GM18498 (cell line): Measurements from ENCODE around the gene CAPN5.
"Not testable (repeated sequence)": the region's sequence is repeated elsewhere in the genome, so short reads cannot be mapped to it uniquely, and the experiment has no call there.

Source experiments
- ATAC-seq: cut with Tn5 transposase; IDR thresholded peaks from one replicate; pipeline ENCODE4 v1.9.1; 2021; ENCODE audit warnings: mild to moderate bottlenecking, moderate library complexity; ENCODE audit not compliant: unreplicated experiment

Gene CAPN5

GRCh38 chr11:77042111-77042726 is 24.6 kb upstream of the CAPN5 start:
- ATAC-seq, result no peak

GRCh38 chr11:77044356-77044755 is 22.4 kb upstream of the CAPN5 start:
- no peak for ATAC-seq

DNA sequence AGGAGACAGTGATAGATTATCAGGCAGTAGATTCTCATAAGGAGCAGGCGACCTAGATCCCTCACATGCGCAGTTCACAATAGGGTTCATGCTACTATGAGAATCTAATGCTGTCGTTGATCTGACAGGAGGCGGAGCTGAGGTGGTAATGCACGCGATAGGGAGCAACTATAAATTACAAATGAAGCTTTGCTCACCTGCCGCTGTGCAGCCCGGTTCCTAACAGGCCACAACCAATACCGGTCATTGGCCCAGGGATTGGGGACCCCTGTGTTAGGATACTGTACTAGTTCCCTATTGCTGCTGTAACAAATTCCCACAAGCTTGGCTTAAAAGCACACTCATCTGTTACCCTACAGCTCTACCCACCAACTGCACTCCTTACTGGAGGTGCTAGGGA is 21.9 kb upstream of the CAPN5 start:
- no peak for ATAC-seq

DNA sequence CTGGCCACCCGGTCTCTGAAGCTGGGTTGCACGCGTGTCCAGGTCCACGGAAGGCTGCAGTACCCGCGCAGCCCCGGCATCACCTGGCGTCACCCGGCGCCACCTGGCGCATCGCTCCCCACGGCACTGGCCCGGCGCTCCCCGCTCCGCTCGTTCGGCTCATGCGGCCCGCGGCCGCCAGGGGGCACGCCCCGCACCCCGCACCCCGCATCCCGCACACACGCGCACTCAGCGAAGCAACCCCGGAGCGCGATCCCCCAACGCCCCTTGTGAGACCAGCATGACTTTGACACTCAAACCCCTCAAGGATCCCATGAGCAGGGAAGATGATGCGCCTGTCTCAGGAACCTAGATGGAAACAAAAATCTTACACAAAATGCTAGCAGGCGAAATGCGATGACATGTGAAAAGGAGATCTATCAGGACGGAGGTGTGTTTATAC is 20.7 kb upstream of the CAPN5 start:
- ATAC-seq, result peak; percentile 54

DNA sequence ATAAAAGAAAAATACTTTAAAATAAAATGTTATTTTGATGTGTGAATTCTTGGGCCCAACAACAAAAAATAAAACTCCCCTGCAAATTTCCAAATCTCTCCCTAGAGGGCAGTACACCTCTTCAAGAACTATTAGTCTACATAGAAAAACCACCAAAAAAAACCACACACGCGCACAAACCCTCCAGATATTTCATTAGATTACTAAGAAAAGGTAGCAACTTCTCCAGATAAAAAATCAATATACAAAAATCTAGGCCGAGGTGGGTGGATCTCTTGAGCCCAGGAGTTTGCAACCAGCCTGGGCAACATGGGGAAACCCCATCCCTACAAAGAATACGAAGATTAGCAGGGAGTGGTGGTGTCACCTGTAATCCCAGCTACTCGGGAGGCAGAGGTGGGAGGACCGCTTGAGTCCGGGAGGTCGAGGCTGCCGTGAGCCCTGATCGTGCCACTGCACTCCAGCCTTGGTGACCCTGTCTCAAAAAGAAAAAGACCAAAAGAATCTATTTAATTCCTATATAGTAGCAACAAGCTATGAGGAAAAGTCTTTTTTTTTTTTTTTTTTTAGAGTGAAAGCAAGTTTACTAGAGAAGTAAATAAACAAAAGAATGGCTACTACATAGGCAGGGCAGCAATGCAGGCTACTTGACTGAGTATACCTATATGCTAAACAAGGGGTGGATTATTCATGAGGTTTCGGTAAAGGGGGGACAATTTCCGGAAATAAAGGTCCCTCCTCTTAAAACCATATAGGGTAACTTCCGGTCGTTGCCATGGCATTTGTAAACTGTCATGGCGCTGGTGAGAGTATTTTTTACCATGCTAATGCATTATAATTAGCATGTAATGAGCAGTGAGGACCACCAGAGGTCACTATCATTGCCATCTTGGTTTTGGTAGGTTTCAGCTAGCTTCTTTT is 19.5 kb upstream of the CAPN5 start:
- ATAC-seq, result peak; percentile 83

GRCh38 chr11:77047928-77048446 is 18.8 kb upstream of the CAPN5 start:
- ATAC-seq, result not testable (repeated sequence)

DNA sequence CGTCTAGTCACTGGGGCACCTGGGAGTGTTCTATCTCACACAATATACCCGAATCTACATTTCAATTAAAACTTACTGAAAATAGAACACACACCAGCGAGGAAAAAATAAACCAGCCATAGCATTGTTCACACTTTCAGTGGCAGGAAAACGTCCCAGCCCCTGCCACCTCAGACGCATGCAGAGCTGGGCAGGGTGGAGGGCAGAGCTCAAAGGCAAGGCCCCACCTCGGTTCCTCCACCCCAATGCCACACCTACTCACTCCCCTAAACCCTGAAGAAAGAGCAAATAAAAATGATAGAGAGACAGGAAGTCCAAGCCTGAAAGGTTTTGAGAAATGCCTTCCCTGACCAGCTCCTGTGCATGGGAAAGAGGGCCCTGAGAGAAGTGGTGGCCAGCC is 17.7 kb upstream of the CAPN5 start:
- ATAC-seq, result no peak

- no peak for ATAC-seq
These were observed 15.3 kb upstream of the CAPN5 start for GRCh38 chr11:77051511-77051910.

- ATAC-seq, result no peak
These were observed 14.3 kb upstream of the CAPN5 start for GRCh38 chr11:77052518-77052917.

- no peak for ATAC-seq
These were observed 13.4 kb upstream of the CAPN5 start for GRCh38 chr11:77053217-77054015.

- no peak for ATAC-seq
These were observed 12.7 kb upstream of the CAPN5 start for GRCh38 chr11:77054084-77054483.

DNA sequence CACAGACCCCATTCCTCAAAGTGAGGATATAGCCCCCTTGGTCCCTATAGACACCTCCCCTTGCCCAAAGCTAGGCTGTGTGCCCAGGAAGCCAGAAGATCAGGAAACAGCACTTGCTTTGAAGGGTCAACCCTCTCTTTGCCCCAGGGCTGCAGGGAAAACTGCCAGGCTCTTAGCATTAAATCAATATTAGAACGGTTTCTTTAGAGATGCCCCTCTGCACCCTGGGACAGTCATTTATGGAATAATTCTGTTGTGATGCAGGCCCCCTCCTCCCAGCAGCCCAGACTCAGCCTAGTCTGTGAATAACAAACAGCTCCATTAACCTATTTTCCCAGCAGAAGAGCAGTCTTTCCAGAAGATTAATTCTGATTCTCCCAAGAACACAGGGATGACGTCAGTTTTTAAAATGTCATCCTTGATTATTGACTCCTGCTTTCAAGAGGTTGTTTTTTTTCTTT is 11.6 kb upstream of the CAPN5 start:
- ATAC-seq, result no peak

- no peak for ATAC-seq
These were observed 10.9 kb upstream of the CAPN5 start for GRCh38 chr11:77055913-77056312.

- ATAC-seq, result no peak
These were observed 9.9 kb upstream of the CAPN5 start for GRCh38 chr11:77056814-77057402.

DNA sequence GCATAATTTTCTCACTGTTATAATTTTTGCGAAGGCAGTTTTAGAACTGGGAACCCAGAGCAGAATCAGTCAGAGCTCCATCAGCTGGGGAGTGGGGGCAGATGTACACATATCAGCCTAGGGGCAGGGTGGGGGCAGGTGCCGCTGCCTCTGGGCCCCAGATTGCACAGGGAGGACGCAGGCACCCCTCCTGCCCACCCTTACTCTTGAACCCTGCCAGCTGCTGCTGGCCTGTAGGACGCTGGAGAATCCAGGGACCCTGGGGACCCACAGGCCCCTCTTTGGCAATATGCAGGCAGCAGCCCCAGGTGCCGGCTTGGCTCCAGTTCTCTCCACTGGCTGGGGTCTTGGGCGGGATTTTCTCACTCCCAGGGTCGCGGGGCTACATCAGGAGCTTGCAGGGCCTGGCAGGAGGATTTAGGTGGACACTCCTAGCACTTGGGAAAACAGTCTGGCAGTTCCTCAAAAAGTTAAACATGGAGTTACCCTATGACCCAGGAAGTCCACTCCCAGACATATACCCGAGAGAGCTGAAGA is 8.8 kb upstream of the CAPN5 start:
- no peak for ATAC-seq

GRCh38 chr11:77058900-77059299 is 7.9 kb upstream of the CAPN5 start:
- no peak for ATAC-seq

GRCh38 chr11:77059806-77060205 is 7.0 kb upstream of the CAPN5 start:
- ATAC-seq, result no peak

DNA sequence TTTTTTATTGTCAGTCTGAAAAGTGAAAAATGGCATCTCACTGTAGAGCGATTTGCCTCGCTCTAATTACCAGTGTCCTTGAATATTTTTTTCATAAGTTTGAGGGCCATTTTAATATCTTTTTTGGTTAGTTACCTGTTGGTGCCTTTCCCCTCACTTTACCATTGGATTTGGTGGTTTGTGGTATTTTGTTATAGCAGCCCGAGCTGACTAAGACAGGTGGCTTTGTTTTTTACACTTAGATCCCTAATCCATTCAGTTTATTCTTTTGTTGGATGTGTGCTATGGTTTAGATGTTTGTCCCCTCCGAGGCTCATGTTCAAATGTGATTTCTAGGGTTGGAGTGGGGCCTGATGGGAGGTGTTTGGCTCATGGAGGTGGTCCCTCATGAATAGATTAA is 6.5 kb upstream of the CAPN5 start:
- ATAC-seq, result no peak

- not testable (repeated sequence) for ATAC-seq
These were observed 5.5 kb upstream of the CAPN5 start for GRCh38 chr11:77061258-77061657.

- ATAC-seq, result no peak
These were observed 3.8 kb upstream of the CAPN5 start for GRCh38 chr11:77062924-77063323.
